HG02623 (cell line): ENCODE data around the gene GSTM1.
"Not testable (repeated sequence)": the region's sequence is repeated elsewhere in the genome, so short reads cannot be mapped to it uniquely, and the experiment has no call there.

Experiments
- ATAC-seq: cut with Tn5 transposase; IDR thresholded peaks from one replicate; pipeline ENCODE4 v1.9.1; 2021; ENCODE audit warnings: moderate library complexity; ENCODE audit not compliant: unreplicated experiment

GSTM1 gene

GRCh38 chr1:109695138-109695537 lies 7.5 kb downstream of the GSTM1 start:
- not testable (repeated sequence) for ATAC-seq

GRCh38 chr1:109697066-109697465 lies 9.4 kb downstream of the GSTM1 start:
- no peak for ATAC-seq

GRCh38 chr1:109697861-109698260 lies 10.2 kb downstream of the GSTM1 start:
- not testable (repeated sequence) for ATAC-seq

- not testable (repeated sequence) for ATAC-seq
These were observed 15.3 kb downstream of the GSTM1 start for GRCh38 chr1:109702940-109703339.

GRCh38 chr1:109704173-109704572 lies 16.6 kb downstream of the GSTM1 start:
- ATAC-seq = no peak

GRCh38 chr1:109705411-109705810 lies 17.8 kb downstream of the GSTM1 start:
- no peak for ATAC-seq

GRCh38 chr1:109708949-109709348 lies 21.3 kb downstream of the GSTM1 start:
- not testable (repeated sequence) for ATAC-seq

- not testable (repeated sequence) for ATAC-seq
These were observed 22.2 kb downstream of the GSTM1 start for GRCh38 chr1:109709822-109710221.

GRCh38 chr1:109711593-109712320 lies 24.1 kb downstream of the GSTM1 start, which contains the start of gene GSTM5:
GSTM5 (plus strand) TSS chr1:109712251; CDS start chr1:109712313, 62 bp downstream.
- not testable (repeated sequence) for ATAC-seq

- ATAC-seq = no peak
These were observed 24.8 kb downstream of the GSTM1 start for GRCh38 chr1:109712321-109712864.

- ATAC-seq = no peak
These were observed 26.0 kb downstream of the GSTM1 start for GRCh38 chr1:109713636-109714035.

GRCh38 chr1:109714661-109715372 lies 27.2 kb downstream of the GSTM1 start:
- ATAC-seq = no peak

- no peak for ATAC-seq
These were observed 28.5 kb downstream of the GSTM1 start for GRCh38 chr1:109716121-109716520.

GRCh38 chr1:109716570-109717090 lies 29.0 kb downstream of the GSTM1 start:
- ATAC-seq = no peak

GRCh38 chr1:109717729-109718128 lies 30.1 kb downstream of the GSTM1 start:
- ATAC-seq = no peak

- ATAC-seq = no peak
These were observed 30.9 kb downstream of the GSTM1 start for GRCh38 chr1:109718495-109718894.

- ATAC-seq = no peak
These were observed 31.8 kb downstream of the GSTM1 start for GRCh38 chr1:109719337-109719837.

- no peak for ATAC-seq
These were observed 33.4 kb downstream of the GSTM1 start for GRCh38 chr1:109721042-109721441.

- no peak for ATAC-seq
These were observed 34.4 kb downstream of the GSTM1 start for GRCh38 chr1:109721971-109722370.

- no peak for ATAC-seq
These were observed 35.5 kb downstream of the GSTM1 start for GRCh38 chr1:109722908-109723691.

GRCh38 chr1:109724933-109725332 lies 37.3 kb downstream of the GSTM1 start:
- no peak for ATAC-seq
